ENCODE results near the gene STAB1.

STAB1 gene, protein sequence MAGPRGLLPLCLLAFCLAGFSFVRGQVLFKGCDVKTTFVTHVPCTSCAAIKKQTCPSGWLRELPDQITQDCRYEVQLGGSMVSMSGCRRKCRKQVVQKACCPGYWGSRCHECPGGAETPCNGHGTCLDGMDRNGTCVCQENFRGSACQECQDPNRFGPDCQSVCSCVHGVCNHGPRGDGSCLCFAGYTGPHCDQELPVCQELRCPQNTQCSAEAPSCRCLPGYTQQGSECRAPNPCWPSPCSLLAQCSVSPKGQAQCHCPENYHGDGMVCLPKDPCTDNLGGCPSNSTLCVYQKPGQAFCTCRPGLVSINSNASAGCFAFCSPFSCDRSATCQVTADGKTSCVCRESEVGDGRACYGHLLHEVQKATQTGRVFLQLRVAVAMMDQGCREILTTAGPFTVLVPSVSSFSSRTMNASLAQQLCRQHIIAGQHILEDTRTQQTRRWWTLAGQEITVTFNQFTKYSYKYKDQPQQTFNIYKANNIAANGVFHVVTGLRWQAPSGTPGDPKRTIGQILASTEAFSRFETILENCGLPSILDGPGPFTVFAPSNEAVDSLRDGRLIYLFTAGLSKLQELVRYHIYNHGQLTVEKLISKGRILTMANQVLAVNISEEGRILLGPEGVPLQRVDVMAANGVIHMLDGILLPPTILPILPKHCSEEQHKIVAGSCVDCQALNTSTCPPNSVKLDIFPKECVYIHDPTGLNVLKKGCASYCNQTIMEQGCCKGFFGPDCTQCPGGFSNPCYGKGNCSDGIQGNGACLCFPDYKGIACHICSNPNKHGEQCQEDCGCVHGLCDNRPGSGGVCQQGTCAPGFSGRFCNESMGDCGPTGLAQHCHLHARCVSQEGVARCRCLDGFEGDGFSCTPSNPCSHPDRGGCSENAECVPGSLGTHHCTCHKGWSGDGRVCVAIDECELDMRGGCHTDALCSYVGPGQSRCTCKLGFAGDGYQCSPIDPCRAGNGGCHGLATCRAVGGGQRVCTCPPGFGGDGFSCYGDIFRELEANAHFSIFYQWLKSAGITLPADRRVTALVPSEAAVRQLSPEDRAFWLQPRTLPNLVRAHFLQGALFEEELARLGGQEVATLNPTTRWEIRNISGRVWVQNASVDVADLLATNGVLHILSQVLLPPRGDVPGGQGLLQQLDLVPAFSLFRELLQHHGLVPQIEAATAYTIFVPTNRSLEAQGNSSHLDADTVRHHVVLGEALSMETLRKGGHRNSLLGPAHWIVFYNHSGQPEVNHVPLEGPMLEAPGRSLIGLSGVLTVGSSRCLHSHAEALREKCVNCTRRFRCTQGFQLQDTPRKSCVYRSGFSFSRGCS (N-terminal part only)

DNA sequence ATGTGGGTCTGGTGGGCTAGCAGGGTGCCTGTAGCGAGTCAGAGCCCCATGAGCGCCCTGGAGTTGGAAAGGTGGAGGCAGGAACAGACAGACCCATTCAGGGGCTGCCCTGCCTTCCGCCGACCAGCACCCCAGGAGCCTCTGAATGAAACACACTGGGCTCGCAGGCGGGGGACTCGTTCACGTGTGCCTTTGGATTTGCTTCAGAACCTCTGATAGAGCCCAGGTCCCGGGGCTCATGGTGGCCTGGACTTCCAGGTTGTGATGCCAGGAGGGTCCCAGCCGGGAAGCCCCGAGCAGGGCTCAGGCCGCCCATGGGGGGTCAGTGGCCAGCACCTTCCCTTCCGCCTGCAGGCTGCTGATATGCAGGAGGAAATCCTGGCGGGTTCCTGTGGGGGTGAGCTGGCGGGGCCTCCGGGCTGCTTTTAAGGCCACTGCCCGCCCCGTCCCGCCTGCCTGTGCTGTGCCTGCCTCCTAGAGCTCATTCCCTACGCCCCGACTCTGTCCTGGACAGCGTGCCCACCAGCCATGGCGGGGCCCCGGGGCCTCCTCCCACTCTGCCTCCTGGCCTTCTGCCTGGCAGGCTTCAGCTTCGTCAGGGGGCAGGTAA lies at the start of gene STAB1:
TSS of gene STAB1 (plus strand) at position 453 of the 610 bp plus-strand sequence. CDS start at position 529, 76 bp downstream.
- peak; percentile 64 for DNase-seq

- DNase-seq, result no peak
These were observed 49.1 kb upstream of the STAB1 start for GRCh38 chr3:52446042-52446441.

DNA sequence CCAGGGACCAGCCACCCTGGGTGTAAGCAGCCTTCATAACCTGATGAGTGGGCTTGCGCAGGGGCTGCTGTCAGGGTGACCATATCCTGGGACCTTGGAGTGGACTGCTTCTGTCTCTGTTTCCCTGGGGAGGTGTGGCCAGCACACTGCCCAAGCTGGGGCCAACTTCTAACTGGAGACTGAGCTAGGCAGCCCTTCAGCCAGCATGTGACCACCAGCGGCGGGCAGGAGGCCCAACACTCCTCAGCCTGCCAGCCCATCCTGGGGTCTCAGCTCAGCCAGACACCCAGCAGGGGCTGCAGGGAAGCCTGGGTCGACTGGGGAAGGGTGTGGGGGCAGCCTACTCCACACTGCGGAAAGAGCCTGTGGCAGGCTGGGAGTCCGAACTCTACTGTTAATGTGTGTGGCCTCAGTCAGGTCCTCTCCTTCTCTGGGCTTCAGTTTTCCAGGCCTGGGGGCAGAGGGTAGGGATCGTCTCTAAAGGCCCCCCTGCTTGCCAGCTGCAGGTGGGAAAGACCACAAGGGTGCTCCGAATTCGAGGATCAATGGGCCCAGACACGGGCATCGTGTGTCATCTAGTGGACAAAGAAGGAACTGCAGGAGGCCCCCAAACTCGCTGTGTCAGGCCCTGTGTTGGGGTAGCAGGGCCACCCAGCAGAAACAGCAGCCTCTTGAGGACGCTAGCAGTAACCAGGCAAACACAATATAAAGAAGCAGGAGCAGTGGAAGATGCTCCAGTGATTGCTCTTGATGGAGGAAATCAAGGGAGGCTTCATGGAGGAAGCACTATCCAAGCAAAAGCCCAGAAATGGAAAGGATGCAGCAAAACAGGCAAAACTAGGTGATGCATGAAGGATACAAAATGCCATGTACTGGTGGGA lies 48.3 kb upstream of the STAB1 start:
- peak; percentile 74 for DNase-seq

DNA sequence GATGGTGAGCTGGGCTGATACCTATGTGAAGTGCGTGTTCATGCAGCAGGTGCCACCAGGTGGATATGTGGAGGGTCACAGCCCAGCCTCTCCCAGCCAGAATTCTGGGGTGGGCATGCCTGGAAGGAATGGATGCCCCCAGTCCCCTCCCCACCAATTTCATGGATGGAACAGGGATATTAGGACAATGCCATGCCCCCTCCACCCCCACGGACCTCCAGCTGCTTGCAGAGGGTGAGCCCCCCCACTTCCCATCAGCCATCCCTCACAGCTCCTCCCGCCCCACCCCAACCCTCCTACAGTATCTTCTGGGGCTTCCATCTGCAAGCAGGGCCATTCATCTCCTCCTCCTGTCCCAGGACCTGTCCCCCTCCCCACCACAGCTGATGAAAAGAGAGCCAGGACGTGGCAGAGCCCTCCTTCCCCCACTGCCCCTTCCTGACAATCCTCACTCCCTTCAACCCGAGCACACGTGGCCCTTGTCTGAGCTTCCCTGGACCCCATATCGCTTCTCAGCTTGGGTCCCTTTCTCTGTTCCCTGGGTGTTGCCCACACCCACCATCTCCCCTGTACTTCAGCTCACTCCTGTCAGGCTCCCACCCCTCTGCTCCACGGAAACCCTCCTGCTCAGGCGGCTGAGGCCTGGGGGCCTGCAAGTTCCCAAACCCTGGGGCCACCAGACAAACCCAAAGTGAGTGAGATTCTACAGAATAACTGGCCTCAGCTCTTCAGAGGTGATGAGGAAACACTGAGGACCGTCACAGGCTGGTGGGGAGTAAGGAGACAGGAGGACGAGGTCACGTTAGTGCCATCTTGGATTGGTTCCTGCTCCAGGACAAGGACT lies 47.4 kb upstream of the STAB1 start:
- DNase-seq, result no peak

DNA sequence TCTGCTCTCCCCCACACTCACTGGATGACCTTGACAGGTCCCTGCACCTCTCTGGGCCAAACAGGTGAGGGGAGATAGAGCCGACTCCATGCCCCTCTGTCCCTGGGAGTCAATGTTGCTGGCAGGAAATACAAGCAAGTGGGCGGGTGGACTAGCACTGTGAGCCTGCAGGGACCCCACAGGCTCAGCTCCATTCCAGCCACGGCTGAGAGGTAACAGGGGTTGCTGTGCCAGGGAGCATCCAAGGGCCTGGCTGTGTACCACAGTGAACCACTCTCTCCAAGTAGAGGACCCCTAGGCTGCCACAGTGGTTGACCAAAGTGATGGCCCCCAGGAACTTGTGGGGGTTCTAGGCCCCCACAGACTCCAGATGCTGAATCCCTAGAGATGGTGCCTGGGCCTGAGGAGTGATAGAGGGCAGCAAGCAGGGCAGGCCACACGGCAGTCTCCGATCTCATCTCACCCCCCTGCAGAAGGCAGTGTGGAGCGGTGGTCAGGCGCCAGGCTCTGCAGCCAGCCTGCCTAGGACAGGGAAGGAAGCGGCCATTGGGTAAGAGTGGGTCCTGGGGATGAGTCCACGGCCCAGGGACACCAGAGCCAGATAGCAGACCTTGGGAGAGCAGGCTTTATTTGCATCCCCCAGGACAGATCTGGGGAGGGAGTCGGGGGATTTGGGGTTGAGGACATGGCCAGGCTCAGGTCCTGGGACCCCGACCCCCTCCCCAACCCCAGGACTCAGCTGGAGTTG lies 44.5 kb upstream of the STAB1 start:
- DNase-seq, result no peak

GRCh38 chr3:52451237-52452083 lies 43.7 kb upstream of the STAB1 start:
- no peak for DNase-seq

DNA sequence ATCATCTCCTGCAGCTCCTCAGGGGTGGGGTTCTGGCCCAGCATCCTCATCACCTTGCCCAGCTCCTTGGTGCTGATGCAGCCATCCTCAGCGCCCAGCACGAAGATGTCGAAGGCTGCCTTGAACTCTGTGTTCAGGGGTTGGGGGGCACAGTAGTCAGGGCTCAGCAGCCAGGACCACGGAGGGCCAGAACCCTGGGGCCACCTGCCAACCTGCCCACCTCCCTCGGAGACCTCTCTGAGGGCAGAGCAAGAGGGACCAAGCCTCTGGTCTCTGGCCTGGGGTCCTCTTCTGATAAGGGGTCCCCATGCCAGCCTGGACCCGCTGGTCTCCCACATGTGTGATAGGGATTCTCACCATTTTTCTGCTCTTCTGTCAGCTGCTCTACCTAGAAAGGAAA lies 43.0 kb upstream of the STAB1 start:
- no peak for DNase-seq

DNA sequence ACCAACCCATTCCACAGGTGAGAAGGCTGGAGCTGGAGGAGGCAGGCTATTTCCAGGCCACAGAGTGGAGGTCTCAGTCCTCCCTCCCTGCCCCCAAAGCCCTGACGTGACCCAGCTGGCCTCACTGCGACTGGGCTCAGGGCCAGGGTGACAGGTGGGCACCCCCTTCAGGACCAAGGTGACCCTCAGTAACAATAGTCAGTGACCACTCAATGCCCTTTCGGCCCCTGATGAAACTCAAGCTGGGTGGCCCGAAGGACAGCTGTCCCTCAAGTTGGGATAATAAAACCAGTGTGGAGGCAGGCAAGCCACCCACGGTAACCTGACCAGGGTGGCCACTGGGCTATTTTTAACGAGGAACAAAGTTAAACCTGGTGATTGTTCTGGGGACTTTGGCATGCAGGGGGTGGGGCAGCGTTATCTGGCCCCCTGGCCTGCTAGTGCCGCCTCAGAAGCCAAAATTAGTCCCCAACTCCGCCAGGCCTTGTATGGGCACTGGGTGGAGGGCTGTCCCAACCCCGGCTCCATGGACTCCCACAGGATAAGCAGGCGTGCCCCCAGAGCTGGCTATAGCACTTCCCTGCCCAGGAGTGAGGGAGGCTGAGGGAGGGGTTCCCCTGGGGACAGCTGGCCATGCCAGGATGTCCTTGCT lies 42.4 kb upstream of the STAB1 start:
- DNase-seq, result no peak

DNA sequence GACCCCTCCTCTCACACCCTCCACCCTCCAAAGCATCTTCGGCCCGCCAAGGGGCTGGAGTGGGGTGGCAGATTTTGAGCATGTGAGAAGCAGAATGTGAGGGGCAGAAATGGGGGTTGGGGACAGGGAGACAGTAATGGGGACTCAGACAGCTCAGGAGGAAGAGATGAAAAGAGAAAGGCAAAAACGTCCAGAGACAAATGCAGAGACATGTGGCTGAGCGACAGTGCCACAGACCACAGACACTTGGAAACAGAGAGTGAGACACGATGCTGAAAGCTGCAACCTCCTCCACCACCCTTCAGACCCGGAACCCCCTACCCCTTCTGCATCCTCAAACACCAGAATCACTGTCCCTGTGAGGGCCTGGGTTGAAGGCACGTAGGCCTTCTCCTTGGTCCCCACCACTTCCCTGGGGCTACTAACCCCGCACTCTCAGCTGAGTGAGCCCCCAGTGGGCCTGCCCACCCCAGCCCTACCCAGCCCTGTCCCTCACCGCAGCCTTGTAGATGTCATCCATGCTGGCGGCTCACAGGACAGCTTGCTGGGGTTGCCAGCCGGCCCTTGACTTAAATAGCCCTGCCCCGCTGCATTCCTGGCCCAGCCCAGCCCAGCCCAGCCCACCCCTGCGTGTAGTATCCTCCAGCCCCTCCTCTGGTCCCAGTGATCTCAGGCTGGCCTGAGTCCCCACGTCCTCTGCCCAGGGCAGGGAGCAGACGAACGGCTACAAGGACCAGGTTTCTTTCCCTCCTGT lies 41.5 kb upstream of the STAB1 start, which contains the start of gene TNNC1:
TSS of gene TNNC1 (minus strand) at position 546 of the 754 bp plus-strand sequence. CDS start at position 520, 26 bp downstream.
- DNase-seq, result peak; percentile 58

DNA sequence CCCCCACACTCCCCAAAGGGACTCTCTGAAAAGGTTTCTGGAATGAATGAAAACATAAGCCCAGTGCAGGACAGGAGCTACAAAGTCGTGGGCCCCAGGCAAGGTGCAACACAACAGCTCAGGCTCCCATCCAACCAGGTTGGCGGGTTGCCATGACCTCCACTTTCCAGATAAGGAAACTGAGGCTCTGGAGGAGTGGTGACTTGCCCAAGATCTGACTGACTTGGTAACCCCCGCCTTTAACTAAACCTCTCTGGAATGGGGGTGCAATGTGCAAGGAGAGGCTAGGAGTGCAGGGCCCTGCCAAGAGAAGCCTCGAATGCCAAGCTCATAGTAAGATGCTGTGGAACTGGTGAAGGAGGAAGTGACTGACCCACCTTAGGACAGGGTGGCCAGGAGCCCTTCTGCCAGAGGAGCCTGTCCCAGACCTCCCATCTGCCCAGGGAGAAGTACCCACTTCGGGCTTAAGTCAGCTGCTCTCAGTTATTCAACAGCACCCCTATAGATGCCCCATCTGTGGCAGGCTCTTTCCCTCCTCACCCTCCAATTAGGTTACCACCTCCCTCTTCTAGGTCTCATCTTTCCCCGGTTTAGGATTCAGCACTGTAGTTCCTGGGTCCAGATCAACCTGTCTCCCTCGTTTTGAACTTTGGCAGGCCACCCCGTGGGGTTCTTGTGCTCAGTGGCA lies 40.7 kb upstream of the STAB1 start:
- no peak for DNase-seq

DNA sequence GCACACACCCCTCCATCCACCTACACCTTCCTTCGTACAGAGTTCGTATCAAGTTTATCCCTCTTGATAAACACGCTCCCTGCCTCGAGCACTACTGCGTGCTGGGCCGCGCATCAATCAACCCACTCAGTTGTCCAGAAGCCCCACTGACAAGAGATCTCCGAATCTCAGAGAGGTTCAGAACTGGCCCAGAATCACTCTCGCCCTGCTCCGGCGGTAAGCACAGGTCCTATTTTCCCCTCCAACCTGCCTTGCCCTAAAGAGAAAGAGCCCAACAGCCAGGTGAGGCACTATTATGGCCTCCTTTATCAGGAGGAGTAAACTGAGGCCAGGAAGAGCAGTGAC lies 40.2 kb upstream of the STAB1 start:
- DNase-seq, result no peak

GRCh38 chr3:52455283-52456168 lies 39.6 kb upstream of the STAB1 start, which contains the start of gene NISCH:
TSS of gene NISCH (plus strand) at chr3:52455604. CDS start at chr3:52455642, 38 bp downstream.
- peak; percentile 94 for DNase-seq

GRCh38 chr3:52456169-52456799 lies 38.9 kb upstream of the STAB1 start:
- peak; percentile 76 for DNase-seq

- DNase-seq, result no peak
These were observed 38.3 kb upstream of the STAB1 start for GRCh38 chr3:52456800-52457183.
